ENCODE measurements around the gene SPATA33.

The SPATA33 gene

DNA sequence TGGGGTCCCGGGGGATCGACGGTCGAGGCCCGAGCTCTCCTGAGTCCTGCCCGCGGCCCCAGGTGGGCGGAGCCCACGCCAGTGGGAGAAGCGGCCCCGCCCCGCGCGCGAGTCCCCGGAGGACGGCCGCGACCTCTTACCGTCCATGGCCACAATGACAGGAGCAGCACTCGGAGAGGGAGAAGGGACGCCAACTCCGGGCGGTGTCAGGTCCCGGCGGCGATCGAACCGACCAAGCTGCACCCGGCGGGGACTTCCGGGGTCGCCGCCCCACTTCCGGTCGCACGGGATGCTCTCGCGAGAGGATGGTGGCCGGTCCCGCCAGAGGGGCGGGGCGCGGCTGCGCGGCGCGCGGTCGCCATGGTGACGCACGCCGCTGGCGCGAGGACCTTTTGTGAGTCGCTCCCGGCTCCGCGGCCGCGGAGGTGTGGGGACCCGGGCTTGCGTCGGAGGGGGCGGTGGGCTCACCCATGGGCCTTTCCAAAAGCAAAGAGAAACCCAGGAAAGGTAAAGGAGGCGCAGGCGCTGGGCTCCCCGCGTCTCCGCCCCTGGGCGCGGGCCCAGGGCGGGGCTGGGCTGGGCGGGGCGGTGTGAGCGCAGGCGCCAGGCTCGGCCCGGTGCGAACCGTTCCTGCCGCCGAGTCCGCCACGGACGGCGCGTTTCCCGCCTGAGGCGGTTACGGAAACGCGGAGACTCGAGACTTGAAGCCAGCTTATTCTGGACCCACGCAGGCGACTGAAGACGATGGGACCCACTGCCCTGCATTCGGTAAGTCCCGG is at the start of gene SPATA33, which contains the start of gene CHMP1A:
Gene SPATA33 (plus strand): TSS at position 395 of the 779 bp plus-strand sequence. CDS start 76 bp downstream, at position 471.
Gene CHMP1A (minus strand): TSS at position 267 of the 779 bp plus-strand sequence. CDS start 120 bp downstream, at position 147.
- TF ChIP-seq, protein P1, sequence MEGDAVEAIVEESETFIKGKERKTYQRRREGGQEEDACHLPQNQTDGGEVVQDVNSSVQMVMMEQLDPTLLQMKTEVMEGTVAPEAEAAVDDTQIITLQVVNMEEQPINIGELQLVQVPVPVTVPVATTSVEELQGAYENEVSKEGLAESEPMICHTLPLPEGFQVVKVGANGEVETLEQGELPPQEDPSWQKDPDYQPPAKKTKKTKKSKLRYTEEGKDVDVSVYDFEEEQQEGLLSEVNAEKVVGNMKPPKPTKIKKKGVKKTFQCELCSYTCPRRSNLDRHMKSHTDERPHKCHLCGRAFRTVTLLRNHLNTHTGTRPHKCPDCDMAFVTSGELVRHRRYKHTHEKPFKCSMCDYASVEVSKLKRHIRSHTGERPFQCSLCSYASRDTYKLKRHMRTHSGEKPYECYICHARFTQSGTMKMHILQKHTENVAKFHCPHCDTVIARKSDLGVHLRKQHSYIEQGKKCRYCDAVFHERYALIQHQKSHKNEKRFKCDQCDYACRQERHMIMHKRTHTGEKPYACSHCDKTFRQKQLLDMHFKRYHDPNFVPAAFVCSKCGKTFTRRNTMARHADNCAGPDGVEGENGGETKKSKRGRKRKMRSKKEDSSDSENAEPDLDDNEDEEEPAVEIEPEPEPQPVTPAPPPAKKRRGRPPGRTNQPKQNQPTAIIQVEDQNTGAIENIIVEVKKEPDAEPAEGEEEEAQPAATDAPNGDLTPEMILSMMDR (IDR thresholded peaks at IDR 0.05): peak; percentile 6
- peak within 1 kb of the TSS; percentile 89 for H3K27ac ChIP-seq
- H3K4me1 ChIP-seq (ENCODE audit: control insufficient read depth in 1 of 2, insufficient read depth in 1 of 2, low read depth in 1 of 2, low read length in 1 of 2): peaks cover 16 to 17% of the 10 kb centered on the region in 2 experiments
- peak within 1 kb of the TSS; percentile 82 to 99 for H3K4me3 ChIP-seq (ENCODE audit: low read depth in 1 of 2, low read length in 1 of 2)
- H3K36me3 ChIP-seq: peaks cover 20% of the 10 kb centered on the region
- H3K9me3 ChIP-seq: no peaks in the 10 kb centered on the region
- no peaks in the 10 kb centered on the region for H3K27me3 ChIP-seq

DNA sequence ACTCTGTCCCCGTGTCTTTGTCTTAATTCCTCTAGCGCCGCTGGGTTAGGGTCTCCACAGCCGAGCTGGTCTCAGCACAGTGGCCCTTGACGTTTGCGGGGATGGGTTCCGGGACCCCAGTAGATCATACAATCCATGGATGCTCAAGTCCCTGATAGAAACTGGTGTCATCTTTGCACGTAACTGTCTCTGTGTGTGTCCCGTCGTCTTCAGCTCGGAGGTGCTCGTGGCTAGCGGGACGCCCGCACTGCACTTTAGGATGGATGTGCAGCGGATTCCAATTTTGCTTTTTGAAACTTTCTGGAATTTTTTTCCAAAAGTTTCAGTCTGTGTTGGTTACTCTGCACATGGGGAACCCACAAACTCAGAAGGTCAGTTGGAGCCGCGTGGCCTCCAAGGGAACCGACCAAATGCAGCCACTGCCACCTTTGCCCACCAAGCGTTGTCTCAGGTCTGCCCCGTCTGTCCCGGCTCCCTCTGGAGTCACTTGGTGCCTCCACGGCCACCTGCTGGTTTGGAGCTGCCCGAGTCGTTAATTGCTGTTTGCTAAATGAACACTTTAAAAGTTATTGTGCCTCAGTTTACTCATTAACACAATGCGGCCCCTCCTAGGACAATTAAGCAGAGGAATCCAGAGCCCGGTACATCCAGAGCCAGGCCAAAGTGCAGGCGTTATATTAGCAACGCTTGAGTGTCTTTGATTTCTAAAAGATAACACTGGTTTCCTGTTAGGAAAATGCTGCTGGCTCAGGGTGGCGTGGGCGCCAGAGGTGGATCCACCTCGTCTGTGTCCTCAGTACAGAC is 49.5 kb upstream of the SPATA33 start:
- TF ChIP-seq, protein P1 (IDR thresholded peaks at IDR 0.05): no peak

DNA sequence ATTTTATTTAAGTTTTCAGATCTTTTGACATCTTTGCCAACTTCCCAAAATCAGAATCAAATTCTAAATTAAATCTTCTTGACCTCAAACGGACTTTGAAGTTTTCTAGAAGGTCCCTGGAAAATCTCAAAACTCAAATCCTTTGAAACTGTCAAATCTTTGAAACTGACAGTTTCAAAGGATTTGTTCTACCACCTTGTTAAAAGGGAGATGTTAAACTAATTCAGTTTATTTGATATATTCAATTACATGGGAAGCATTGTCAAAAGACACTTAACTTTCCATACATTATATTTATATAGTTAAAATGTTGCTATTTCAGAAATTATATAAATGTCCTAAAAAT is 47.6 kb upstream of the SPATA33 start:
- Histone ChIP-seq H3K9me3 (no peaks in the 10 kb centered on the region), H3K27ac (no peak overlapping the region), H3K4me3 (ENCODE audit: low read depth in 1 of 2, low read length in 1 of 2) (no peak overlapping the region), H3K36me3 (no peaks in the 10 kb centered on the region), H3K4me1 (ENCODE audit: control insufficient read depth in 1 of 2, insufficient read depth in 1 of 2, low read depth in 1 of 2, low read length in 1 of 2) (no peaks in the 10 kb centered on the region), H3K27me3 (no peaks in the 10 kb centered on the region)
- TF ChIP-seq, protein P1 (IDR thresholded peaks at IDR 0.05): no peak

More for the DNA sequence above, 49.5 kb upstream of the SPATA33 start:
- Histone ChIP-seq H3K4me3 (ENCODE audit: low read depth in 1 of 2, low read length in 1 of 2) (no peak overlapping the region), H3K27me3 (peaks cover 3% of the 10 kb centered on the region), H3K27ac (no peak overlapping the region), H3K9me3 (no peaks in the 10 kb centered on the region), H3K4me1 (ENCODE audit: control insufficient read depth in 1 of 2, insufficient read depth in 1 of 2, low read depth in 1 of 2, low read length in 1 of 2) (no peaks in the 10 kb centered on the region), H3K36me3 (no peaks in the 10 kb centered on the region)

DNA sequence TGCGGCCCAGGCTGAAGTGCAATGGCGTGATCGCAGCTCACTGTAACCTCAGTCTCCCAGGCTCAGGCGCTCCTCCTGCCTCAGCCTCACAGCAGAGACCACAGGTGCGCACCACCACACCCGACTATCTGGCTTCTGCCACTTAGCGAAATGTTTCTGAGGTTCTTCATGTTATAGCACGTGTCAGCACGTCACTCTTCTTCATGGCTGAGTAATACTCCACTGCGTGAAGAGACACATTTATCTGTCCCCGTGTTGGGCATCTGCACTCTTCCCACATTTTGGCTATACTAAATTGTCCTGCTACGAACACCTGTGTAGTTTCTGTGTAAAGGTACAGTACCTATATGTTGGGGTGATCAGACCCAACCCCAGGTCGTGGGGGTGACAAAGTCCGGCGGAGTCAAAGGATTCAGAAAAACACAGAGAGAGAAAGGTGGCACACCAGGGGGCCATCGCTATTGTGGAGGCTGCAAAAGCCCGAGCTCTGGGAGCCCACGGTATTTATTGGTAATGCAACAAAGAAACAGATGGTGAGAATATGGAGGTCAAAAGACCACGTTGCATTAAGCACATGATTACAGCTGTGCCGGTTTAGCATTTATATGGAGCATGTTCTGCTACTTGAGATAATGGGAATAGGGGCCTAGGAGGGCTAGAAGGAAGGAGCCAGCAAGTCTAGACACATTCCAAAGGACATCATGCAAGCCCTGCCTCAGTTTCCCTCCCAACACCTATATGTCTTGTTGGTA is 45.0 kb upstream of the SPATA33 start:
- H3K27me3 ChIP-seq: no peaks in the 10 kb centered on the region
- no peak overlapping the region for H3K27ac ChIP-seq
- H3K4me3 ChIP-seq (ENCODE audit: low read depth in 1 of 2, low read length in 1 of 2): no peak overlapping the region
- no peaks in the 10 kb centered on the region for H3K36me3 ChIP-seq
- H3K4me1 ChIP-seq (ENCODE audit: control insufficient read depth in 1 of 2, insufficient read depth in 1 of 2, low read depth in 1 of 2, low read length in 1 of 2): no peaks in the 10 kb centered on the region
- TF ChIP-seq, protein P1 (IDR thresholded peaks at IDR 0.05): no peak
- no peaks in the 10 kb centered on the region for H3K9me3 ChIP-seq

DNA sequence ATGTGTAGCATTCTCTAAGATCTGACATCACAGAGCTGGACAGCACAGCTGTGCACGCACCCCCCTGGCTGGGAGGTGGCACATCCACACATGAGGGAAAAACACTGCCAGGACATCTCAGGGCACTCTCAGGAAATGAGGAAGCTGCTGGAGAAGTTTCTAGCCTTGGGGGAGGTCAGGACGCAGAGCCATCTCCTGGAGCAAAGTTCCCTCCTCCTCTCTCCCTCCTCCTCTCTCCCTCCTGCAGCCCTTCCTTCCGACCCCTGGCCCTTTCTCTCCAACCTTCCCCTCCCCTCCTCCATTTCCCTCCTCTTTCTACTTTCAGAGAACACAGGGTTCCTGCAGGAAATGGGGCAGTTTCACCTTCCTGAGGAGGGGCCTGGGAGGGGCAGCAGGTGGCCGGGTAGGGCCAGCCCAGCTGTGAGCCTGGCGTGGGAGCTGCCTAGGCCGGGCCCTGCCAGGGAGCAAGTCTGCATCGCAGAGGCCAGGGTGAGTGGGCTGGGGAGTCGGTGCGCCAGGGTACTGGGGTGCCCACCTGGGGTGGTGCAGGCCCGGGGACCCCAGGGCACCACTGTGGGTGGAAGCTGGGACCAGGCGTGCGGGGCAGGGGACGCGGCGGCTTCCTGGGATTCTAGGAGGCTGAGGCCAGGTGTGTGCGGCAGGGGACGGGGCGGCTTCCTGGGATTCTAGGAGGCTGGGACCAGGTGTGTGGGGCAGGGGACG is 44.2 kb upstream of the SPATA33 start, which contains the start of gene DPEP1:
Gene DPEP1 (plus strand): TSS at position 412 of the 723 bp plus-strand sequence. CDS start 16,769 bp downstream, outside the sequence.
- no peaks in the 10 kb centered on the region for H3K27me3 ChIP-seq
- no peak within 1 kb of the TSS for H3K27ac ChIP-seq
- H3K9me3 ChIP-seq: no peaks in the 10 kb centered on the region
- no peaks in the 10 kb centered on the region for H3K4me1 ChIP-seq (ENCODE audit: control insufficient read depth in 1 of 2, insufficient read depth in 1 of 2, low read depth in 1 of 2, low read length in 1 of 2)
- H3K36me3 ChIP-seq: no peaks in the 10 kb centered on the region
- H3K4me3 ChIP-seq (ENCODE audit: low read depth in 1 of 2, low read length in 1 of 2): no peak within 1 kb of the TSS
- TF ChIP-seq, protein P1 (IDR thresholded peaks at IDR 0.05): no peak
